K562 (cell line): ENCODE data around the gene NPY5R. TPM values are rescaled to one million over a fixed set of nuclear protein-coding genes. Genes with fewer than 3 reads are reported as not detected.

Experiments
- ATAC-seq: fragments of 200-7000 bp; cut with Tn5 transposase; 3 replicates; pipeline ENCODE4 v1.9.1; 2020; ENCODE audit warnings: moderate library complexity
- BruUV-seq: library from RNA; stranded (reverse); fragments of 400-500 nt; replicated peaks from 2 replicates; lab custom pipeline; 2021; lab: Mats Ljungman, UMichigan
- CTCF ChIA-PET: fragments of 300-600 bp; formaldehyde crosslinking; extraction: SDS; loops from one replicate; lab custom pipeline; 2021; ENCODE audit warnings: low intra/inter-chr PET ratio; lab: Yijun Ruan, JAX
- POLR2A ChIA-PET: fragments of 300-600, 350-650 bp; sonication (Branson Sonifier 250); formaldehyde crosslinking; extraction: SDS; loops from one replicate; lab custom pipeline; 2021; ENCODE audit warnings: antibody characterized with exemption, inconsistent platforms; lab: Yijun Ruan, JAX
- DNase-seq, 4 experiments: peaks; one replicate each; pipeline versions ENCODE4 v3.0.0 to v3.0.0-alpha.2; 2011 to 2018; ENCODE audit warnings: low spot score in 3 of 4, mixed read lengths in 3 of 4; ENCODE audit errors: extremely low read depth in 1 of 4
- FAIRE-seq: peaks from 2 replicates; lab custom pipeline; 2011; peaks lifted over from hg19 to GRCh38; lab: Jason Lieb, UNC
- H2AFZ ChIP-seq: 2 replicates; pipeline ENCODE4 v1.6.0; 2011; ENCODE audit warnings: low read depth, low read length, control low read depth, inconsistent platforms
- H3K27ac ChIP-seq: fragments of 200-600 bp; 3 replicates; pipeline ENCODE4 v1.8.0; 2011; ENCODE audit warnings: low read depth, mild to moderate bottlenecking, control low read depth, inconsistent platforms, low read length, moderate library complexity, mixed read lengths; ENCODE audit errors: extremely low read depth
- H3K27me3 ChIP-seq, 2 experiments: fragments of 300-600 bp in 1 of 2; 2 replicates in 1 of 2; 3 replicates in 1 of 2; pipeline versions ENCODE4 v1.6.0 to v1.8.0; 2011; ENCODE audit warnings: inconsistent platforms in 2 of 2, low read length in 2 of 2, mild to moderate bottlenecking in 1 of 2, mixed read lengths in 1 of 2, moderate library complexity in 1 of 2; ENCODE audit not compliant: control insufficient read depth in 2 of 2, insufficient read depth in 2 of 2
- H3K36me3 ChIP-seq: fragments of 300-600 bp; 3 replicates; pipeline ENCODE4 v1.8.0; 2011; ENCODE audit warnings: mild to moderate bottlenecking, low read length, inconsistent platforms; ENCODE audit not compliant: control insufficient read depth, insufficient read depth
- H3K4me1 ChIP-seq, 2 experiments: fragments of 200-600 bp in 1 of 2; replicated peaks in 1 of 2; 2 replicates in 1 of 2; 3 replicates in 1 of 2; pipeline versions ENCODE4 v1.5.1 to v1.8.0; 2011; ENCODE audit warnings: inconsistent platforms in 2 of 2, low read length in 2 of 2, mild to moderate bottlenecking in 1 of 2, mixed read lengths in 1 of 2, moderate library complexity in 1 of 2; ENCODE audit not compliant: control insufficient read depth in 2 of 2, insufficient read depth in 2 of 2
- H3K4me2 ChIP-seq: 2 replicates; pipeline ENCODE4 v1.6.1; 2011; ENCODE audit warnings: low read length, control low read depth, inconsistent platforms, mixed read lengths; ENCODE audit not compliant: insufficient read depth
- H3K4me3 ChIP-seq: fragments of 200-600 bp; sonication (generic), shearing (Covaris generic); 2 replicates; pipeline ENCODE4 v1.5.1; 2016; ENCODE audit warnings: control low read depth, inconsistent platforms
- H3K79me2 ChIP-seq: fragments of 200-600 bp; 3 replicates; pipeline ENCODE4 v1.8.0; 2011; ENCODE audit warnings: low read length, inconsistent platforms; ENCODE audit not compliant: control insufficient read depth, insufficient read depth
- H3K9ac ChIP-seq, 2 experiments: 2 replicates each; pipeline versions ENCODE4 v1.6.0 to v1.6.1; 2011; ENCODE audit warnings: low read depth in 2 of 2, low read length in 2 of 2, control low read depth in 1 of 2, inconsistent platforms in 1 of 2, mild to moderate bottlenecking in 1 of 2, mixed read lengths in 1 of 2; ENCODE audit not compliant: insufficient read depth in 1 of 2
- H3K9me1 ChIP-seq: one replicate; pipeline ENCODE4 v1.6.0; 2011; ENCODE audit warnings: inconsistent platforms, mild to moderate bottlenecking, low read length, moderate library complexity; ENCODE audit not compliant: control insufficient read depth, insufficient read depth
- H3K9me3 ChIP-seq: replicated peaks from 2 replicates; pipeline ENCODE4 v1.5.1; 2011; ENCODE audit warnings: low read depth, low read length, inconsistent platforms; ENCODE audit not compliant: control insufficient read depth, insufficient read depth
- H4K20me1 ChIP-seq: replicated peaks from 2 replicates; pipeline ENCODE4 v1.6.1; 2011; ENCODE audit warnings: low read length, inconsistent platforms, mixed read lengths; ENCODE audit not compliant: control insufficient read depth, insufficient read depth
- BRF2 ChIP-seq: IDR thresholded peaks from 3 replicates; pipeline ENCODE4 v1.6.1; 2011; ENCODE audit warnings: borderline replicate concordance, mild to moderate bottlenecking; ENCODE audit not compliant: insufficient read length, insufficient read depth
- CEBPG ChIP-seq, 3 experiments: fragments of 200-800 bp in 1 of 3; sonication (Bioruptor generic) in 1 of 3; sonication (generic) in 1 of 3; formaldehyde crosslinking in 1 of 3; IDR thresholded peaks in 2 of 3; conservative IDR thresholded peaks in 1 of 3; 2 replicates each; pipeline versions ENCODE4 v1.6.1 to v1.8.0; 2016 to 2022; ENCODE audit warnings: missing compliant biosample characterization in 2 of 3, missing genetic modification characterization in 2 of 3, mild to moderate bottlenecking in 1 of 3, missing genetic modification reagents in 1 of 3
- CTBP1 ChIP-seq: fragments of 450-650 bp; IDR thresholded peaks from 2 replicates; pipeline ENCODE4 v1.6.1; 2016; ENCODE audit warnings: borderline replicate concordance
- DMBX1 ChIP-seq: fragments of 250-450 bp; sonication (Bioruptor Pico); IDR thresholded peaks from 2 replicates; pipeline ENCODE4 v1.8.0; 2022; ENCODE audit warnings: inconsistent platforms, mild to moderate bottlenecking, moderate library complexity, borderline replicate concordance
- JUNB ChIP-seq: fragments of 450-650 bp; formaldehyde crosslinking; conservative IDR thresholded peaks from 2 replicates; pipeline ENCODE4 v1.4.0; 2020; ENCODE audit warnings: mild to moderate bottlenecking
- MTA1 ChIP-seq: fragments of 450-650 bp; IDR thresholded peaks from 2 replicates; pipeline ENCODE4 v1.6.1; 2017; ENCODE audit warnings: borderline replicate concordance
- MXI1 ChIP-seq: IDR thresholded peaks from 2 replicates; pipeline ENCODE4 v1.6.1; 2011; ENCODE audit warnings: low read depth, mild to moderate bottlenecking, improper control_type of control experiment, low read length
- POLR2AphosphoS5 ChIP-seq: IDR thresholded peaks from 2 replicates; pipeline ENCODE4 v1.6.1; 2011; ENCODE audit warnings: mild to moderate bottlenecking, low read depth, low read length, moderate library complexity; ENCODE audit not compliant: control insufficient read depth, insufficient read depth
- SIN3A ChIP-seq, 2 experiments: fragments of 150-350 bp in 1 of 2; IDR thresholded peaks; 2 replicates each; pipeline ENCODE4 v1.6.1; 2011 to 2016; ENCODE audit warnings: borderline replicate concordance in 2 of 2, low read depth in 2 of 2, low read length in 2 of 2, mild to moderate bottlenecking in 2 of 2, moderate library complexity in 2 of 2; ENCODE audit not compliant: control insufficient read depth in 1 of 2
- SP2 ChIP-seq: IDR thresholded peaks from 2 replicates; pipeline ENCODE4 v1.6.1; 2011; ENCODE audit warnings: mild to moderate bottlenecking, low read depth, low read length, moderate library complexity; ENCODE audit not compliant: poor library complexity, severe bottlenecking; ENCODE audit errors: extremely low read depth
- STAT5A ChIP-seq: IDR thresholded peaks from 2 replicates; pipeline ENCODE4 v1.6.1; 2012; ENCODE audit warnings: low read length, inconsistent platforms, borderline replicate concordance
- TCFL5 ChIP-seq: fragments of 250-450 bp; sonication (Bioruptor Pico); conservative IDR thresholded peaks from 2 replicates; pipeline ENCODE4 v1.6.1; 2021; ENCODE audit warnings: mild to moderate bottlenecking, moderate library complexity, matching md5 sums
- ZBTB5 ChIP-seq: fragments of 450-650 bp; IDR thresholded peaks from 2 replicates; pipeline ENCODE4 v1.6.1; 2017; ENCODE audit warnings: antibody characterized with exemption
- ZNF644 ChIP-seq: fragments of 200-800 bp; sonication (Bioruptor generic); IDR thresholded peaks from 2 replicates; pipeline ENCODE4 v1.6.1; 2016; ENCODE audit warnings: low read depth, missing genetic modification characterization, missing compliant biosample characterization
- WGBS: fragments of 100-300 bp; shearing (Covaris generic); methylation state at CpG from one replicate; pipeline ENCODE4 v1.1.6; 2016; ENCODE audit warnings: low coverage, mixed read lengths; ENCODE audit not compliant: insufficient coverage; ENCODE audit errors: missing lambda C conversion rate; 5-methylcytosine and 5-hydroxymethylcytosine counted together
- in situ Hi-C: fragments of 300-500 bp; cut with MboI; formaldehyde crosslinking; loops from 4 replicates; pipeline ENCODE4 v1.15.0; 2018; ENCODE audit warnings: inconsistent platforms, mixed read lengths
- intact Hi-C: fragments of 100-400 bp; cut with micrococcal nuclease; formaldehyde crosslinking; loops from 2 replicates; pipeline ENCODE4 v1.14.2; 2022
- polyA plus RNA-seq, 8 experiments: library from polyadenylated mRNA; depleted of rRNA in 4 of 8; stranded (reverse) in 5 of 8; unstranded in 3 of 8; fragments of >200 nt; fragmentation: Nextera tagmentation in 2 of 8; fragmentation: Illumina TruSeq in 1 of 8; extraction: Ambion mirVana in 2 of 8; extraction: Trizol in 1 of 8; gene quantifications; 2 replicates each; pipeline versions ENCODE4 v1.2.1 to v1.2.3, GENCODE V29; 2011 to 2014; ENCODE audit warnings: inconsistent platforms in 1 of 8, missing spikeins in 1 of 8
- total RNA-seq, 7 experiments: library from RNA; depleted of rRNA in 6 of 7; stranded (reverse); fragments of >200 nt in 6 of 7; fragmentation: Illumina TruSeq in 2 of 7; extraction: Trizol in 2 of 7; gene quantifications; 2 replicates each; pipeline versions ENCODE4 v1.2.1 to v1.2.3, GENCODE V29; 2011 to 2021; ENCODE audit warnings: low replicate concordance in 1 of 7
- TF ChIP-seq, protein P1 (sequence below): sonication (generic); formaldehyde crosslinking; IDR thresholded peaks from 2 replicates; pipeline ENCODE4 v1.8.1; 2023; ENCODE audit warnings: mild to moderate bottlenecking, missing genetic modification reagents

NPY5R gene
- total and polyA plus RNA-seq, 9 of the 15 experiments (the other 6 are each of a cell fraction or from before 2014, with no cell fraction given): not detected

DNA sequence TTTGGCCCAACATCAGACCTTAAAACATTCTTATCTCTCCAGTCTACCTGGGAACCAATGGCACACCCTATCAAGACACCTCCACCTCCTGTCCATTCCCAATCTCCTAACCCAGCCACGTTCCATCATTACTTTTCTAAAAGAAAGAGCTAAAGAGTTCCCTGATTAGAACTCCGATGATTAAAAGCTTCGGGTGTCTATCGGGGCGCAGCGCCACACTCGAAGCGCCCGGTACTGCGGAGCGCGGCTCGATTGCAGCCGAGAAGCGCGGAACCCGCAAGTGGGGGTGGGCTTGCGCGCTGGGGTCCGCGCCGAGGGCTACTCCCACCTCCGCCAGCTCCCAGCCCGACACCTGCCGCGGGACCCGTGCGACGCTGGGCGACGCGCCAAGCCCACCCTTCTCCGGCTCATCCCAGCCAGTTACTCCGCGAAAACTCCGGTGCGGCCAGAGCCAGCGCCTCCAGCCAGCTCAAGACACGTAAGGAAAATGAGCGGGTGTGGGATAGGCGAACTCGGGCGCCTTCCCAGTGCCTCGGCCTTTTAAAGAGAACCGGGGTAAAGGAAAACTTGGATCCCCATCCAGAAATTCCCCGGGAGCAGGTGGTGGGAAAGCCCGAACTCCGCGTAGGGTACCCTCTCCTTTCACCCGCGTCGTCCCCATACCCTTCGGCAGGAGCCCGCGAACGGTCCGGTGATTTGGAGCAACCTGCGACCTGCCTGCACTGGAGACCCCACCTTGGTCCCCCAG lies 11.9 kb upstream of the NPY5R start:
- H3K79me2 ChIP-seq: no peaks in the 10 kb centered on the region
- no peaks in the 10 kb centered on the region for H3K9me3 ChIP-seq
- in situ Hi-C loops (loop anchor here (10.0 kb wide), 2 partner anchors 137 to 227 kb away; no protein-coding TSS in a partner anchor), intact Hi-C loops (loop anchor here (1.0 to 5.0 kb wide), 5 partner anchors 137 to 835 kb away; no protein-coding TSS in a partner anchor)
- FAIRE-seq: no peak
- H4K20me1 ChIP-seq: no peaks in the 10 kb centered on the region
- no peaks in the 10 kb centered on the region for H3K9me1 ChIP-seq
- 62% methylated on average over 19 of the region's 58 CpGs for WGBS
- no peak overlapping the region for H3K27ac ChIP-seq
- no peaks in the 10 kb centered on the region for H3K36me3 ChIP-seq
- POLR2A ChIA-PET: no interaction called here
- H3K4me2 ChIP-seq: peak overlapping the region; percentile 68; the same call in 1 of the 2 replicates
- no peak overlapping the region; the same call in 1 of the 2 replicates for H2AFZ ChIP-seq
- no peak for TF ChIP-seq SP2
- TF ChIP-seq TCFL5 (CRISPR knock-in tag): no peak
- no peak for TF ChIP-seq POLR2AphosphoS5
- TF ChIP-seq CEBPG (CRISPR knock-in tag; IDR thresholded peaks at IDR 0.05): no peak
- TF ChIP-seq CEBPG (tag; conservative IDR thresholded peaks at IDR 0.05 in 1 of 2, IDR thresholded peaks at IDR 0.05 in 1 of 2): peak in 1 of 2 experiments; percentile 2; a peak in 1 of 4 replicates
- no peak for TF ChIP-seq CTBP1
- TF ChIP-seq JUNB (CRISPR knock-in tag): no peak
- TF ChIP-seq ZNF644 (tag): no peak
- no peak for TF ChIP-seq DMBX1 (CRISPR knock-in tag)
- no peak for TF ChIP-seq MTA1
- no peak for TF ChIP-seq SIN3A (IDR thresholded peaks at IDR 0.05; ENCODE audit: borderline replicate concordance in 2 of 2, control insufficient read depth in 1 of 2, low read depth in 2 of 2, low read length in 2 of 2)
- TF ChIP-seq ZBTB5: no peak
- TF ChIP-seq STAT5A: no peak
- TF ChIP-seq, protein P1, sequence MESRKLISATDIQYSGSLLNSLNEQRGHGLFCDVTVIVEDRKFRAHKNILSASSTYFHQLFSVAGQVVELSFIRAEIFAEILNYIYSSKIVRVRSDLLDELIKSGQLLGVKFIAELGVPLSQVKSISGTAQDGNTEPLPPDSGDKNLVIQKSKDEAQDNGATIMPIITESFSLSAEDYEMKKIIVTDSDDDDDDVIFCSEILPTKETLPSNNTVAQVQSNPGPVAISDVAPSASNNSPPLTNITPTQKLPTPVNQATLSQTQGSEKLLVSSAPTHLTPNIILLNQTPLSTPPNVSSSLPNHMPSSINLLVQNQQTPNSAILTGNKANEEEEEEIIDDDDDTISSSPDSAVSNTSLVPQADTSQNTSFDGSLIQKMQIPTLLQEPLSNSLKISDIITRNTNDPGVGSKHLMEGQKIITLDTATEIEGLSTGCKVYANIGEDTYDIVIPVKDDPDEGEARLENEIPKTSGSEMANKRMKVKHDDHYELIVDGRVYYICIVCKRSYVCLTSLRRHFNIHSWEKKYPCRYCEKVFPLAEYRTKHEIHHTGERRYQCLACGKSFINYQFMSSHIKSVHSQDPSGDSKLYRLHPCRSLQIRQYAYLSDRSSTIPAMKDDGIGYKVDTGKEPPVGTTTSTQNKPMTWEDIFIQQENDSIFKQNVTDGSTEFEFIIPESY (CRISPR knock-in tag): 0 out of 2 replicates have a peak, but pooled peaks have one; percentile 31
- no peak for TF ChIP-seq BRF2
- TF ChIP-seq MXI1: no peak
- ATAC-seq: no peak
- peaks cover 0 to 8% of the 10 kb centered on the region in 2 experiments; a peak in 1 of 5 replicates for H3K27me3 ChIP-seq
- peaks cover 0 to 8% of the 10 kb centered on the region in 2 experiments; a peak in 4 of 5 replicates for H3K4me1 ChIP-seq
- CTCF ChIA-PET: no interaction called here
- no peak overlapping the region for H3K4me3 ChIP-seq
- no peak overlapping the region for H3K9ac ChIP-seq
- no TSS peak for BruUV-seq
- DNase-seq: no peak
